ENCODE measurements around the gene COX7C. TPM values are rescaled to one million over a fixed set of nuclear protein-coding genes. Genes with fewer than 3 reads are reported as not detected.

The COX7C gene
- 309 and 317 TPM in 2 replicates for total RNA-seq

GRCh38 chr5:86617756-86618576 lies at the start of gene COX7C:
COX7C (plus strand) TSS chr5:86617941; CDS start chr5:86618056, 115 bp downstream.

Measured in cardiac atrium fibroblast (primary cell).